HepG2 (cell line): Measurements from ENCODE around the gene ABHD15. TPM values are rescaled to one million over a fixed set of nuclear protein-coding genes. Genes with fewer than 3 reads are reported as not detected.

ENCODE experiments used
- ATAC-seq: fragments of 200-7000 bp; cut with Tn5 transposase; 3 replicates; pipeline ENCODE4 v1.9.1; 2020; ENCODE audit warnings: mild to moderate bottlenecking, moderate library complexity
- BruUV-seq: library from RNA; stranded (reverse); fragments of 400-500 nt; replicated peaks from 2 replicates; lab custom pipeline; 2021; lab: Mats Ljungman, UMichigan
- CTCF ChIA-PET: fragments of 300-600 bp; formaldehyde crosslinking; extraction: SDS; loops from one replicate; lab custom pipeline; 2021; ENCODE audit warnings: low total read pairs, inconsistent platforms, low intra/inter-chr PET ratio; lab: Yijun Ruan, JAX
- POLR2A ChIA-PET: fragments of 350-600 bp; sonication (Branson Sonifier 250); formaldehyde crosslinking; loops from one replicate; lab custom pipeline; 2020; ENCODE audit warnings: antibody characterized with exemption, inconsistent platforms; lab: Yijun Ruan, JAX
- DNase-seq: peaks from one replicate; pipeline ENCODE4 v3.0.0-alpha.2; 2015; ENCODE audit warnings: low spot score
- FAIRE-seq: peaks from 3 replicates; lab custom pipeline; 2011; peaks lifted over from hg19 to GRCh38; lab: Jason Lieb, UNC
- H2AFZ ChIP-seq: one replicate; pipeline ENCODE4 v1.6.1; 2011; ENCODE audit warnings: low read length, inconsistent platforms
- H3K27ac ChIP-seq: fragments of 300-600 bp; 3 replicates; pipeline ENCODE4 v1.8.0; 2011; ENCODE audit warnings: mixed run types, mild to moderate bottlenecking, mixed read lengths, low read length, inconsistent platforms; ENCODE audit not compliant: insufficient read depth; ENCODE audit errors: extremely low read length
- H3K27me3 ChIP-seq, 2 experiments: fragments of 200-600 bp in 1 of 2; 2 replicates in 1 of 2; 3 replicates in 1 of 2; pipeline versions ENCODE4 v1.6.0 to v1.8.0; 2011; ENCODE audit warnings: low read length in 2 of 2, mild to moderate bottlenecking in 2 of 2, moderate library complexity in 2 of 2, inconsistent platforms in 1 of 2; ENCODE audit not compliant: insufficient read depth in 2 of 2, control insufficient read depth in 1 of 2
- H3K36me3 ChIP-seq, 2 experiments: fragments of 200-600 bp in 1 of 2; replicated peaks in 1 of 2; 2 replicates in 1 of 2; 3 replicates in 1 of 2; pipeline versions ENCODE4 v1.5.1 to v1.8.0; 2011; ENCODE audit warnings: low read length in 2 of 2, inconsistent platforms in 1 of 2; ENCODE audit not compliant: insufficient read depth in 2 of 2, control insufficient read depth in 1 of 2
- H3K4me1 ChIP-seq: 2 replicates; pipeline ENCODE4 v1.5.1; 2012; ENCODE audit warnings: low read length, inconsistent platforms; ENCODE audit not compliant: insufficient read depth
- H3K4me2 ChIP-seq: 2 replicates; pipeline ENCODE4 v1.6.0; 2011; ENCODE audit warnings: low read depth, low read length, inconsistent platforms
- H3K4me3 ChIP-seq, 3 experiments: fragments of 200-600 bp in 1 of 3; sonication (generic), shearing (Covaris generic) in 1 of 3; replicated peaks in 1 of 3; 2 replicates each; pipeline ENCODE4 v1.5.1; 2011 to 2016; ENCODE audit warnings: low read length in 3 of 3, inconsistent platforms in 2 of 3, low read depth in 2 of 3, mild to moderate bottlenecking in 2 of 3, control low read depth in 1 of 3, mixed read lengths in 1 of 3; ENCODE audit not compliant: insufficient read depth in 1 of 3
- H3K79me2 ChIP-seq: one replicate; pipeline ENCODE4 v1.6.1; 2011; ENCODE audit warnings: low read length, inconsistent platforms; ENCODE audit not compliant: insufficient read depth
- H3K9ac ChIP-seq: 2 replicates; pipeline ENCODE4 v1.6.0; 2011; ENCODE audit warnings: mild to moderate bottlenecking, low read depth, low read length, inconsistent platforms; ENCODE audit not compliant: insufficient read depth
- H3K9me3 ChIP-seq: 2 replicates; pipeline ENCODE4 v1.5.1; 2012; ENCODE audit warnings: mild to moderate bottlenecking, low read length
- H4K20me1 ChIP-seq: 2 replicates; pipeline ENCODE4 v1.6.0; 2011; ENCODE audit warnings: inconsistent platforms, mild to moderate bottlenecking, low read length, moderate library complexity; ENCODE audit not compliant: insufficient read depth
- DR1 ChIP-seq: sonication (generic); formaldehyde crosslinking; IDR thresholded peaks from 2 replicates; pipeline ENCODE4 v1.8.0; 2021; ENCODE audit warnings: mild to moderate bottlenecking, missing genetic modification reagents, inconsistent platforms
- ELF1 ChIP-seq: sonication (generic); formaldehyde crosslinking; IDR thresholded peaks from 2 replicates; pipeline ENCODE4 v1.4.0; 2020; ENCODE audit warnings: missing genetic modification reagents
- ELF3 ChIP-seq: IDR thresholded peaks from 2 replicates; pipeline ENCODE4 v1.6.1; 2016; ENCODE audit warnings: missing genetic modification reagents, missing compliant biosample characterization
- GABPB1 ChIP-seq: IDR thresholded peaks from 2 replicates; pipeline ENCODE4 v1.6.1; 2016; ENCODE audit warnings: mild to moderate bottlenecking, missing genetic modification reagents, moderate library complexity, missing compliant biosample characterization
- HNRNPLL ChIP-seq: fragments of 200-400 bp; formaldehyde crosslinking; IDR thresholded peaks from 2 replicates; pipeline ENCODE4 v1.6.1; 2017; ENCODE audit warnings: mild to moderate bottlenecking, low read depth, low read length; ENCODE audit not compliant: poor library complexity, severe bottlenecking
- MXI1 ChIP-seq: IDR thresholded peaks from 3 replicates; pipeline ENCODE4 v1.6.1; 2012; ENCODE audit warnings: low read depth, low read length, inconsistent platforms, borderline replicate concordance
- NR2F6 ChIP-seq, 2 experiments: IDR thresholded peaks; 2 replicates each; pipeline ENCODE4 v1.6.1; 2016; ENCODE audit warnings: antibody characterized with exemption in 1 of 2, mild to moderate bottlenecking in 1 of 2
- PHF8 ChIP-seq: sonication (generic); formaldehyde crosslinking; IDR thresholded peaks from 2 replicates; pipeline ENCODE4 v1.5.0; 2020; ENCODE audit warnings: missing genetic modification reagents
- SKI ChIP-seq: fragments of 450-650 bp; IDR thresholded peaks from one replicate; pipeline ENCODE4 v1.6.1; 2018; ENCODE audit warnings: mild to moderate bottlenecking; ENCODE audit not compliant: partially characterized antibody
- THAP11 ChIP-seq: IDR thresholded peaks from 2 replicates; pipeline ENCODE4 v1.6.1; 2016; ENCODE audit warnings: missing biosample characterization, missing genetic modification reagents
- YY1 ChIP-seq: IDR thresholded peaks from 2 replicates; pipeline ENCODE4 v1.6.1; 2011; ENCODE audit warnings: low read length, low read depth, moderate library complexity, mild to moderate bottlenecking; ENCODE audit not compliant: insufficient read depth, insufficient replicate concordance
- ZBTB7B ChIP-seq: sonication (generic); formaldehyde crosslinking; IDR thresholded peaks from 2 replicates; pipeline ENCODE4 v1.4.0; 2020; ENCODE audit warnings: missing genetic modification reagents
- ZKSCAN8 ChIP-seq: IDR thresholded peaks from 2 replicates; pipeline ENCODE4 v1.6.1; 2016; ENCODE audit warnings: borderline replicate concordance, missing genetic modification reagents, missing compliant biosample characterization
- ZNF747 ChIP-seq: sonication (generic); formaldehyde crosslinking; IDR thresholded peaks from 2 replicates; pipeline ENCODE4 v1.8.1; 2023; ENCODE audit warnings: missing genetic modification reagents, mild to moderate bottlenecking, borderline replicate concordance
- ZNF788 ChIP-seq: sonication (generic); formaldehyde crosslinking; IDR thresholded peaks from 2 replicates; pipeline ENCODE4 v1.5.0; 2020; ENCODE audit warnings: mild to moderate bottlenecking, missing genetic modification reagents, borderline replicate concordance
- ZSCAN25 ChIP-seq: sonication (generic); formaldehyde crosslinking; IDR thresholded peaks from 2 replicates; pipeline ENCODE4 v1.8.0; 2022; ENCODE audit warnings: mild to moderate bottlenecking, missing genetic modification reagents
- WGBS: methylation state at CpG from one replicate; pipeline ENCODE4 v1.1.6; 2017; ENCODE audit warnings: low lambda C conversion rate; 5-methylcytosine and 5-hydroxymethylcytosine counted together
- in situ Hi-C: cut with HindIII; loops from 2 replicates; pipeline ENCODE4 v1.10.0; 2017; ENCODE audit warnings: low pct_unique_long_range_greater_than_20kb; ENCODE audit not compliant: extremely low pct_ligation_motif_present
- intact Hi-C: fragments of 100-400 bp; cut with micrococcal nuclease; formaldehyde crosslinking; loops from one replicate; pipeline ENCODE4 v1.10.0; 2022; ENCODE audit not compliant: unreplicated experiment
- polyA plus RNA-seq, 8 experiments: library from polyadenylated mRNA; depleted of rRNA in 3 of 8; stranded (reverse) in 7 of 8; unstranded in 1 of 8; fragments of >200 nt; fragmentation: Illumina TruSeq in 4 of 8; extraction: Trizol in 4 of 8; gene quantifications; 2 replicates each; pipeline versions ENCODE4 v1.2.1 to v1.2.3, GENCODE V29; 2011 to 2016; ENCODE audit warnings: low read depth in 4 of 8, missing spikeins in 1 of 8, mixed read lengths in 1 of 8; ENCODE audit not compliant: insufficient read depth in 1 of 8
- total RNA-seq, 5 experiments: library from RNA; depleted of rRNA; stranded (reverse); fragments of >200 nt; fragmentation: Illumina TruSeq; extraction: Trizol; gene quantifications; 2 replicates each; pipeline ENCODE4 v1.2.3, GENCODE V29; 2016; ENCODE audit warnings: low read depth in 1 of 5
- TF ChIP-seq, protein P1 (sequence below): sonication (generic); formaldehyde crosslinking; IDR thresholded peaks from 2 replicates; pipeline ENCODE4 v1.5.0; 2020; ENCODE audit warnings: mild to moderate bottlenecking, missing genetic modification reagents
- TF ChIP-seq, protein P2 (sequence below): sonication (generic); formaldehyde crosslinking; IDR thresholded peaks from 2 replicates; pipeline ENCODE4 v1.4.0; 2020; ENCODE audit warnings: missing genetic modification reagents
- TF ChIP-seq, protein P3 (sequence below): sonication (generic); formaldehyde crosslinking; IDR thresholded peaks from 2 replicates; pipeline ENCODE4 v1.5.0; 2020; ENCODE audit warnings: missing genetic modification reagents

ABHD15 gene
- total and polyA plus RNA-seq, 2 of the 13 experiments (the other 11 are each of a cell fraction or from before 2014, with no cell fraction given) = 2.4 to 7.7 TPM

DNA sequence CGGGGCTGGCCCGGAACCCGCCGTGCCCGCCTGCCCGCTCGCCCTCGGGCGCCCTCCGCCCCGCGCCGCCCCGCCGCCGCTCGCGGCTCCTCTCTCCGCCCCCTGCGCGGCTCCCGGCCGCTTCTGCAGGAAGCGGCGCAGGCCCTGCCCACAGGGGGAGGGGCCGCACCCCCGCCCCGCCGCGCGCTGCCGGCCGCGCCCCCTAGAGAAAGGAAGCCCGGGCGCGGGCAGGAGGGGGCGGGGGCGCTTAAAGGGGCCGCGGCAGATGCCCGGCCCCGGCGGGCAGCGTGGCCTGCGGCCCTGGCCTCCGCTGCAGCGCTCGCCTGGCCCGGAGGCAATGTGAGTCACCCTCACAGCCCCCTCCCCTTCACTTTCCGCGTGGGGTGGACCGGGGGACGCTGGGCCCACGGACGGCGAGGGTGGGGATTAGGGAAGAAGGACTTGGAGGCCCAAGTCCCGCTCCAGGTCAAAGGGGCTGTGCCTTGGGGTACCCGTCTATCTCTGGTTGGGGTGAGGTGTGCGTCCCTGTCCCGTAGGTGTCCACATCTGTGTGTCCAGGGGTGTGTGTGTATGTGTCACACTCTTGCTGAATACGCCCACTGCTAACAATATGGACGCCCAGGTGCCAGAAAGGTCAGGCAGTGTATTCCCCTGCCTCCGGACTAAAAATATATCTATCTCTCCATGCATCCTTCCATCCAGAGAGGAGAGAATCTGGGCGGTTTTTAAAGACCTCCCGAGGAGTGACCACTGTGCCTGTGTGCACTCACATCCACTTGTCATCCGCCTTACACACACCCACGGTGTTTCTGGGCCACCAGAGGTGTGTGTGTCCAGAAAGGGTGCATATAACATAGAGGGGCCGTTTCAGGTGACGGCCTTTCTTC, 22.9 kb upstream of the ABHD15 start, which contains the start of gene GIT1:
GIT1 (minus strand) TSS at position 125 of the 887 bp plus-strand sequence. CDS start 270 bp downstream, outside the sequence.
- Histone ChIP-seq H3K79me2 (peaks cover 23% of the 10 kb centered on the region), H2AFZ (peak within 1 kb of the TSS; percentile 66), H3K27me3 (peaks cover 1 to 9% of the 10 kb centered on the region in 2 experiments; a peak in 3 of 5 replicates), H3K4me2 (peak within 1 kb of the TSS; percentile 93), H3K9me3 (no peaks in the 10 kb centered on the region), H3K27ac (peak within 1 kb of the TSS; percentile 62), H3K36me3 (no peaks in the 10 kb centered on the region), H3K4me3 (peak within 1 kb of the TSS; percentile 70 to 98 (median 91)), H3K4me1 (peaks cover 58% of the 10 kb centered on the region), H3K9ac (peak within 1 kb of the TSS; percentile 73), H4K20me1 (peaks cover 14% of the 10 kb centered on the region; the same call in 1 of the 2 replicates)
- FAIRE-seq (no peak), ATAC-seq (peak; percentile 49), DNase-seq (peak; percentile 70)
- CTCF ChIA-PET = interaction anchor here (2.7 kb wide), 1 partner anchor 220 kb away, joined by 10 read pairs; no protein-coding TSS in a partner anchor
- POLR2A ChIA-PET = no interaction called here
- no TSS peak for BruUV-seq
- 8% methylated on average over 5 of the region's 70 CpGs for WGBS
- intact Hi-C loops (loop anchor here (2.0 to 10.0 kb wide), 2 partner anchors 15 to 215 kb away; no protein-coding TSS in a partner anchor), in situ Hi-C loops (no loop called here)
- TF ChIP-seq, protein P1, sequence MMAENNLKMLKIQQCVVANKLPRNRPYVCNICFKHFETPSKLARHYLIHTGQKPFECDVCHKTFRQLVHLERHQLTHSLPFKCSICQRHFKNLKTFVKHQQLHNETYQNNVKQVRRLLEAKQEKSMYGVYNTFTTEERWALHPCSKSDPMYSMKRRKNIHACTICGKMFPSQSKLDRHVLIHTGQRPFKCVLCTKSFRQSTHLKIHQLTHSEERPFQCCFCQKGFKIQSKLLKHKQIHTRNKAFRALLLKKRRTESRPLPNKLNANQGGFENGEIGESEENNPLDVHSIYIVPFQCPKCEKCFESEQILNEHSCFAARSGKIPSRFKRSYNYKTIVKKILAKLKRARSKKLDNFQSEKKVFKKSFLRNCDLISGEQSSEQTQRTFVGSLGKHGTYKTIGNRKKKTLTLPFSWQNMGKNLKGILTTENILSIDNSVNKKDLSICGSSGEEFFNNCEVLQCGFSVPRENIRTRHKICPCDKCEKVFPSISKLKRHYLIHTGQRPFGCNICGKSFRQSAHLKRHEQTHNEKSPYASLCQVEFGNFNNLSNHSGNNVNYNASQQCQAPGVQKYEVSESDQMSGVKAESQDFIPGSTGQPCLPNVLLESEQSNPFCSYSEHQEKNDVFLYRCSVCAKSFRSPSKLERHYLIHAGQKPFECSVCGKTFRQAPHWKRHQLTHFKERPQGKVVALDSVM (CRISPR knock-in tag) = peak; percentile 41; the same call in 1 of the 2 replicates
- no peak for TF ChIP-seq ELF1 (CRISPR knock-in tag)
- no peak for TF ChIP-seq ZBTB7B
- peak; percentile 58; the same call in 1 of the 2 replicates for TF ChIP-seq GABPB1 (CRISPR knock-in tag)
- no peak for TF ChIP-seq DR1
- no peak for TF ChIP-seq ZKSCAN8
- peak; percentile 68 for TF ChIP-seq PHF8 (CRISPR knock-in tag)
- peak; percentile 27; the same call in 1 of the 2 replicates for TF ChIP-seq ZSCAN25 (CRISPR knock-in tag)
- TF ChIP-seq, protein P2, sequence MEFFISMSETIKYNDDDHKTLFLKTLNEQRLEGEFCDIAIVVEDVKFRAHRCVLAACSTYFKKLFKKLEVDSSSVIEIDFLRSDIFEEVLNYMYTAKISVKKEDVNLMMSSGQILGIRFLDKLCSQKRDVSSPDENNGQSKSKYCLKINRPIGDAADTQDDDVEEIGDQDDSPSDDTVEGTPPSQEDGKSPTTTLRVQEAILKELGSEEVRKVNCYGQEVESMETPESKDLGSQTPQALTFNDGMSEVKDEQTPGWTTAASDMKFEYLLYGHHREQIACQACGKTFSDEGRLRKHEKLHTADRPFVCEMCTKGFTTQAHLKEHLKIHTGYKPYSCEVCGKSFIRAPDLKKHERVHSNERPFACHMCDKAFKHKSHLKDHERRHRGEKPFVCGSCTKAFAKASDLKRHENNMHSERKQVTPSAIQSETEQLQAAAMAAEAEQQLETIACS = 0 out of 2 replicates have a peak, but pooled peaks have one; percentile 36
- TF ChIP-seq THAP11 (CRISPR knock-in tag) = peak; percentile 53
- TF ChIP-seq MXI1 = peak; percentile 67; the same call in 1 of the 3 replicates
- TF ChIP-seq NR2F6 (IDR thresholded peaks at IDR 0.05) = no peak
- TF ChIP-seq NR2F6 (CRISPR knock-in tag; IDR thresholded peaks at IDR 0.05) = 0 out of 2 replicates have a peak, but pooled peaks have one; percentile 3
- TF ChIP-seq, protein P3, sequence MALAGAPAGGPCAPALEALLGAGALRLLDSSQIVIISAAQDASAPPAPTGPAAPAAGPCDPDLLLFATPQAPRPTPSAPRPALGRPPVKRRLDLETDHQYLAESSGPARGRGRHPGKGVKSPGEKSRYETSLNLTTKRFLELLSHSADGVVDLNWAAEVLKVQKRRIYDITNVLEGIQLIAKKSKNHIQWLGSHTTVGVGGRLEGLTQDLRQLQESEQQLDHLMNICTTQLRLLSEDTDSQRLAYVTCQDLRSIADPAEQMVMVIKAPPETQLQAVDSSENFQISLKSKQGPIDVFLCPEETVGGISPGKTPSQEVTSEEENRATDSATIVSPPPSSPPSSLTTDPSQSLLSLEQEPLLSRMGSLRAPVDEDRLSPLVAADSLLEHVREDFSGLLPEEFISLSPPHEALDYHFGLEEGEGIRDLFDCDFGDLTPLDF (CRISPR knock-in tag) = 0 out of 2 replicates have a peak, but pooled peaks have one; percentile 10
- 0 out of 2 replicates have a peak, but pooled peaks have one; percentile 13 for TF ChIP-seq ELF3 (CRISPR knock-in tag)
- 0 out of 2 replicates have a peak, but pooled peaks have one; percentile 17 for TF ChIP-seq ZNF747
- TF ChIP-seq HNRNPLL = peak; percentile 79
- 0 out of 2 replicates have a peak, but pooled peaks have one; percentile 2 for TF ChIP-seq ZNF788 (CRISPR knock-in tag)
- TF ChIP-seq YY1 = peak; percentile 24
- TF ChIP-seq SKI = no peak
